ENCODE results near the gene SPG11.

SPG11 gene

DNA sequence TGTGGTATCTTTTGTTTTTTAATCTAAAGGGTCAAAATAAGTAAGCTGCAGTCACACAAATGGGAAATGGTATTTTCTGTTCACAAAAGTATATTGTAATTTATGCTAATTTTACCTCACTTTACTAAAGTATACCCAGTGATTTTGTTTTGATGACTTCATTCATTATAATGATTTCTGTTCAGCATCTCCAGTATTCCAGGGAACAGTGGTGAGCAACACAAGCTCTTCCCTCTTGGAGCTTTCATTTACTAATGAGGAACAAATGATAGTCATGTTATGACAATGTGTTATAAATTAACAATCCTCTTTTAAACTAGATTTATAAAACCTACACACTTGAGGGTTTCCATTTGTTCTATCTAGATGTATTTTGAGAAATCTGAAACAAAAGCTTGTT lies 147.0 kb downstream of the SPG11 start:
- no peak for DNase-seq
